Activated T-cell treated with anti-CD3 and anti-CD28 coated beads, Interleukin-2, amount 50 U/mL, for 48 hours (primary cell): Measurements from ENCODE around the gene ZBTB42.

Experiments
- DNase-seq, 2 experiments: peaks; one replicate each; pipeline ENCODE4 v3.0.0-alpha.2; 2020

ZBTB42 gene

GRCh38 chr14:104770072-104770579 is 30.8 kb upstream of the ZBTB42 start:
- no peak for DNase-seq

GRCh38 chr14:104770851-104771272 is 30.0 kb upstream of the ZBTB42 start:
- DNase-seq = peak in 1 of 2 experiments; percentile 54

GRCh38 chr14:104771374-104771773 is 29.5 kb upstream of the ZBTB42 start:
- DNase-seq = no peak

- DNase-seq = no peak
Measured at GRCh38 chr14:104771918-104772706, 28.8 kb upstream of the ZBTB42 start.

GRCh38 chr14:104772707-104773504 is 28.0 kb upstream of the ZBTB42 start:
- no peak for DNase-seq

GRCh38 chr14:104773505-104774452 is 27.1 kb upstream of the ZBTB42 start:
- no peak for DNase-seq

- DNase-seq = no peak
Measured at GRCh38 chr14:104774453-104775072, 26.3 kb upstream of the ZBTB42 start.

- no peak for DNase-seq
Measured at GRCh38 chr14:104775073-104775489, 25.8 kb upstream of the ZBTB42 start.

- DNase-seq = no peak
Measured at GRCh38 chr14:104776481-104776880, 24.4 kb upstream of the ZBTB42 start.

GRCh38 chr14:104776961-104777807 is 23.7 kb upstream of the ZBTB42 start:
- DNase-seq = no peak

GRCh38 chr14:104777808-104778249 is 23.1 kb upstream of the ZBTB42 start:
- no peak for DNase-seq

- DNase-seq = no peak
Measured at GRCh38 chr14:104778694-104779331, 22.1 kb upstream of the ZBTB42 start.

GRCh38 chr14:104779776-104780512 is 21.0 kb upstream of the ZBTB42 start:
- no peak for DNase-seq

- DNase-seq = no peak
Measured at GRCh38 chr14:104780513-104781030, 20.3 kb upstream of the ZBTB42 start.

GRCh38 chr14:104781271-104782077 is 19.4 kb upstream of the ZBTB42 start:
- DNase-seq = no peak

GRCh38 chr14:104782086-104782807 is 18.7 kb upstream of the ZBTB42 start:
- no peak for DNase-seq

- DNase-seq = no peak
Measured at GRCh38 chr14:104782808-104783139, 18.1 kb upstream of the ZBTB42 start.
